Measurements from ENCODE around the gene ZNF883.

Gene ZNF883

DNA sequence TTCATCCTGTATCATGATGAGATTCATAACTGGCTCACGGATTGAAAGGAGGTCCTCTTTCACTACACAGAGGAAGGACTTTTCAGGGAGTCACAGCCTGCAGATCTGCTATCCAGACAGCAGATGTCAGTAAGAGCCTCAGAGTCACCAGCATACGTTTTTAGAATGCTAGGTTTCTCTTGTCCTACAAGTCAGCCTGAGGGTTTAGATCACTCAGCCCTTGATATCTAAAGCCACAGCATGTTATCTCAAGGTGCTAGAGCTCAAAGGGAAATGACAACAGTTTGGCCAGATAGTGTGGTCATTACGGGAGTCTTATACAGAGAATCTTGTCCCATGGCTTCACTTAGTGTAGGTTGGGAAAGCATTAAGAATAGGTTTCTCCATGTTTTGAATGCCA lies 90.4 kb downstream of the ZNF883 start:
- no peak for DNase-seq (ENCODE audit: low read depth in 1 of 2, low spot score in 1 of 2)

DNA sequence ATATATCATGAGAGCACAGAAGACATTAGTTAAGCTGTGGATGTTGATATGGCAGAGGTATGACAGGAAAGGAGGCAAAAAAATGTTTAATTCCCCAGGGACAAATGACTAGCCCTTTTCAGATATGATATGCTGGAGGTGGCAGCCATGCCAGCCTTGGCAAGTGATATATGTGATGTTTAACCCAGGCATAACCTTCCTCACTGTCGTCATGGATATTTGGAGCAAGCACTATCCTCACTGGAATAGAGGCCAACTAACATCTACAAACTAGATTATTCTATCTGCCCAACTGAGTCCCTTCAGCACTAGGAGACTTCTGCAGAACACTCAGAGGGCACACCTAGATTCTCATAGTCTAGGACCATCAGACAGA lies 94.0 kb downstream of the ZNF883 start:
- no peak for DNase-seq (ENCODE audit: low read depth in 1 of 2, low spot score in 1 of 2)

GRCh38 chr9:112917047-112917986 lies 94.7 kb downstream of the ZNF883 start:
- DNase-seq (ENCODE audit: low read depth in 1 of 2, low spot score in 1 of 2): no peak

- no peak for DNase-seq (ENCODE audit: low read depth in 1 of 2, low spot score in 1 of 2)
Measured at GRCh38 chr9:112914524-112914923, 97.5 kb downstream of the ZNF883 start.

- no peak for DNase-seq (ENCODE audit: low read depth in 1 of 2, low spot score in 1 of 2)
Measured at GRCh38 chr9:112913326-112913725, 98.7 kb downstream of the ZNF883 start.

- no peak for DNase-seq (ENCODE audit: low read depth in 1 of 2, low spot score in 1 of 2)
Measured at GRCh38 chr9:112912636-112913035, 99.4 kb downstream of the ZNF883 start.

GRCh38 chr9:112911736-112912135 lies 100.3 kb downstream of the ZNF883 start:
- no peak for DNase-seq (ENCODE audit: low read depth in 1 of 2, low spot score in 1 of 2)
